Left kidney (tissue), 2 donors: Measurements from ENCODE around the gene MEI4. TPM values are rescaled to one million over a fixed set of nuclear protein-coding genes. Genes with fewer than 3 reads are reported as not detected.
"Not testable (repeated sequence)": the region's sequence is repeated elsewhere in the genome, so short reads cannot be mapped to it uniquely, and the experiment has no call there.

Experiments
- DNase-seq: peaks from one replicate; pipeline ENCODE4 v3.0.0-alpha.2; 2013
- polyA plus RNA-seq: library from polyadenylated mRNA; unstranded; fragments of 120-200 nt; gene quantifications from one replicate; pipeline ENCODE4 v1.2.1, GENCODE V29; 2013; ENCODE audit not compliant: insufficient read length

The MEI4 gene
- polyA plus RNA-seq, 1 donor, result 2.1 TPM

DNA sequence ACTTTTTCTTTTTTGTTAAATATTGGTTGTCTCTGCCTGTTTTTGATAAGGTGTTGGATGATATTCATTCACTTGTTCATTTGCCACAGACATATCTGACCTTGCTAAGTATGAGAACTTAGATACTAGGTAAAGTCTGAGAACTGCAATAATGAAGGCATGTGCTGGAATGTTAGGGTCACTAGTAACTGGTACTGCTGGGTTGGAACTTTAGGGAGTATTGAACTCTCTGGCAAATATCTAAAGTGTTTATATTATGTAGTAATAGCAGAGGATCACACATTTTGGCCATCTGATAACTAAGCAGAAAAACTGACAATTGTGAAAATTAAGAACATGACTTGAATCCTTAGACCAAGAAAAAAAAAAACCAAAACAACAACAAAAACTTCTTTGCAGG is 162.7 kb downstream of the MEI4 start:
- no peak for DNase-seq

DNA sequence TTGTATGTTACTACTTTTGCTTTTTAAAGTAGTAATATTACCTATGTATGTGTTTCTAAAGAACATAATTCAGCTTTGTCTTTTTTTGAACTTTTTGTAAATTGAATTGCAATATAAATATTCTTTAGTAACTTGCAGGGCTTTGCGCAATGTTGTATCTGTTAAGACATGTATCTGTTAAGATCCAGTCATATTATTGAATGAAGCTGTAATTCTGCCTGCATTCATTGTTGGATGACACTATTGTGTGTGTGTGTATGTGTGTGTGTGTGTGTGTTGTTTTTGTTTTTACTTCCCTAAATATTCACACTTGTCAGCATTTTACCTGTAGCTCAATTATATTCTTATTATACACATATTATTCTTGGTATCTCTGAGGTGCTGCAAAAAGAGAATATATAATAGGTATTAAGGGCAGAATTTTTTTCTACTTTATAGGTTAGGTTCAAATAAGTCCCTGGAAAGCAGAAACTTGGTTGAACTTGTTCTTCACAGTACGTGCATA is 164.0 kb downstream of the MEI4 start:
- DNase-seq, result no peak

DNA sequence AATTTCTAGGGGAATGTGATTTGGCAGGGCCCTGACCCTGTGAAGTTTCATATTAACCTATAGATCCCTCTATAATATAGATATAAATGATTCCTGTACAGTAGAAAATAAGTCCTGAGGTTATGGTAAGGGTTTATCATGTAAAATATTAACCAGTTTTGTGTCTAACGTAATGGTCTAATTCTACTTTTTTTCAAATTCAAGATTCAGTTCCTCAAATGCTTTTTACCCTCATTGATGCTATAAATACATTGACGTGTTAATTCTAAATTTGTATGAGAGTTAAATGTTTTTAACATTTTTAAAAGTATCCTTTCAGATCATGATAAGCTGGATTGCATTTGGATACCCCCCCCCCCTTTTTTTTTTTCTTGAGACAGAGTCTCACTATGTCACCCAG is 169.4 kb downstream of the MEI4 start:
- no peak for DNase-seq

DNA sequence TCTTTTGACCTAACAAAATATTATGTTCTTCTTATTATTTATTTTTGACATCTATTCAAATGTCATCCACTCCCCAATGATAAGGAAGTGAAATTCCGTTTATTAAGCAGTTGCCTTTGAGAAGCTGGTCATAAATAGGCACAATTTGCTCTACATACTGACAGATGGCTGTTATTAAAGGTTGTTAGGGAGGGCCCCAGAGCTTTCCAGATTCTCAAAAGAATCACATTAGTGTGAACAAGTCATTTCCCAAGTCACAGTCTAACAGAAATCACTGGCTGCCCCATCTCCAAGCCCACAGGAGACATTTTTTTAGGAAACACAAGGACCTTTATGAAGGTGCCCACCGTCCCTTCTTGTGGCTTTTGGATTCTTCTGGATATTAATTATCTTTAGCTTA is 172.4 kb downstream of the MEI4 start:
- no peak for DNase-seq

DNA sequence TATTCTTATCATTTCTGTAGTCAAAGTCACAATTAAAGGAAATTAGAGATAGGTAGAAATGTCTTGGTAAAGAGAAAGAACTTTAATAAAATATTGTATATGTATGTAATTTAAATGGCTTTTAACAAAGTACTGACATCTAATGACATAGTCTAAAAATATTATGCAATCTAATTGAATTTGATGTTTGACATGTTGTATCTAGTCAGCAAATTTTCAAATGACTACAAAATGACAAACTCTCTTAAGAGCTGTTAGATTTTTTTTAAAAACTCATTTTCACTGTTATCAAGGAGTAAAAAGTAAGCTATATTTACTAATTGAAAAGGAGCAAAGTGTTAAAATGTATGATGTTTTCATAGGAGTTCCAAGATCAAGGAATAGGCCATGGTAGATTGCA is 176.9 kb downstream of the MEI4 start:
- no peak for DNase-seq

DNA sequence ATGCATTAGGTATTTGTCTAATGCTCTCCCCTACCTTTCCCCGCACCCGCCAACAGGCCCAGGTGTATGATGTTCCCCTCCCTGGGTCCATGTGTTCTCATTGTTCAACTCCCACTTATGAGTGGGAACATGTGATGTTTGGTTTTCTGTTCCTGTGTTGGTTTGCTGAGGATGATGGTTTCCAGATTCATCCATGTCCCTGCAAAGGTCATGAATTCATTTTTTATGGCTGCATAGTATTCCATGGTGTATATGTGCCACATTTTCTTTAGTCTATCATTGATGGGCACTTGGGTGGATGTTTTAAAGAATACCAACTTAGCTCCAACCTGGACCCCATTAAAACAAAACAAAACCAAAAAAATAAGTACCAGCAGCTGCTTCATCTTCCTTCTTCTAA is 180.9 kb downstream of the MEI4 start:
- DNase-seq, result not testable (repeated sequence)

DNA sequence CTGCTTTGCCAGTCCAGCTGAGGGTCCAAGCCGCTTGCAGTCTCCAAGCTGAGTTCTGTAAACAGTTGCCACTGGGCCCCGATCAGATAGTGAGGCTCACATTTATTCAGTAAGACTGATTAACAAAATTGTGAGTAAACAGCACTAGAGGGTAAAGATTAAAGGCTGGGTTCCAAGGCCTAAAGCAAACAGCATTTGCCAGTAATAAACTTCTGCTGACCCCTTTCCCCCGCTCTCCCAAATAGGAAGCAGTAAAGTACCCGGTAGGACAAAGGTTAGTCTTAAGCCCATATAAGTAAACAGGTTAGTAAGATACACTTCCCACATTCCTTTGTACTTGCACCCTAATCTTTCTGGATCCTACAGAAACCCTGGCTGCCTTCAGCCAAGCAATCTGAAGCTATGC is 181.8 kb downstream of the MEI4 start:
- no peak for DNase-seq

DNA sequence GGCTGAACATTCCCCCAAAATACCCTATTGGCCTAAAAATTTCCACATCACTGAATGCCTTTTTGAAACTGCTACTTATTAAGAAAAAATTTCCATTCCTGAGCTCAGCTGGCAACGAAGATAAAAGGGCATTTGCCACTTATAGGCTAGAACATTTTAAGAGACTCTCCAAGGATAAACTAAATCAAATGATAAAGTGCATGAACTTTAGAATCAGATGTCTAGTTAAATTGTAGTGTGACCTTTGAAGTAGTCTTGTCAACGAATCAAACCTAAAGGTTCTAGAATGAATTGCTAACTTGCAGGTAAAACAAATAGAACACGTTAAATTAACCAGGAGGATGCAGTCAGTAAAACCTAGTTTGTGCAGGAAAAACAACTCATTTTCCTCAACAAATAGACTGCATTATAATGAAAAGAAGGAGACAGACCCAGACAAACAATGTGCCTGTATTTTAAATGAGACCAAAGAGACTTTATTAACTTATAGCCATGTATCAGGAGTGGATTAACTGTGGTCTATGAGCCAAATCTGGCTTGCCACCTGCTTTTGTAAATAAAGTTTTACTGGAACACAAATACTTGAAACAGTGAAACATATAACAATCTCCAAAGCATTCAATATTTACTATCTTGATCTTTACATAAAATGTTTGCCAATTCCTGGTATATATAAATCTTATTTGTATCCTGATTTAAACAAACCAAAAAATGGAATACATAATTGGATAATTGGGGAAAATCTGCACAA is 184.4 kb downstream of the MEI4 start:
- no peak for DNase-seq

DNA sequence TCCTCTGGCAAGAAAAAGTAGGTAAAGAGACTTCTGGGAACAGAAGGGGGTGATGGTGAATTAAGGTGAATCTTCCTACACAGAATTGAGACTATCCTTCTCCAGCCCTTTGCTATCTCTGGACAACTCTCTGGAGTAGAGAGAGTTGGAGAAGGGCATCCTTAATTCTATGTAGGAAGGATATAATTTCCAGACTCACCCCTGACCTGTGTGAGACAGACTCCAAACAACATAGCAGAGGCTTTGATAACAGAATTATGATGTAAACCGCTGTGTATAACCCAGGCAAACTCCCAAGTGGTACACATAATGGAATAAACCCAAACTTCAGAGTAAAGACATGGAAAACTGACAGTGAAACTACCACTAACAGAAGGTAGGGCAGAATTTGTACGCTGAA is 186.5 kb downstream of the MEI4 start:
- no peak for DNase-seq

DNA sequence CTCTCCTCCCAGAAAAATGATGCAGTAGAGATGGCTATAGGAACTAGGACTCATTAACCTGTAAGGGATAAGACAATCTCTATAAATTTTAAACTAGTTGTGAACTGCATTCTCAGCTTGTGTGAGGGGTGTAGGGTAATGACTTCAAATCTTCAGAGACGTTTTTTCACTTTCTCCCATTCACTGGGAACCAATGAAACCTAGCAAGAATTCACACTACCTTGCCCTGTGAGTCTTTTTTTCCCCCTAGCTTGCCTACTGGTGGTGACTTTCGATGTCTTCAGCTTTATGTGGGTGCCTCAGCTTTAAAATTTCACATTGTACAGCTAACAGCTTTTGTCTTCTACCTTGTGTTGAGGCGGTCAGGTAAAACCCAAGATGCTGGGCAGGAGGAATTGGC is 192.0 kb downstream of the MEI4 start:
- DNase-seq, result no peak

DNA sequence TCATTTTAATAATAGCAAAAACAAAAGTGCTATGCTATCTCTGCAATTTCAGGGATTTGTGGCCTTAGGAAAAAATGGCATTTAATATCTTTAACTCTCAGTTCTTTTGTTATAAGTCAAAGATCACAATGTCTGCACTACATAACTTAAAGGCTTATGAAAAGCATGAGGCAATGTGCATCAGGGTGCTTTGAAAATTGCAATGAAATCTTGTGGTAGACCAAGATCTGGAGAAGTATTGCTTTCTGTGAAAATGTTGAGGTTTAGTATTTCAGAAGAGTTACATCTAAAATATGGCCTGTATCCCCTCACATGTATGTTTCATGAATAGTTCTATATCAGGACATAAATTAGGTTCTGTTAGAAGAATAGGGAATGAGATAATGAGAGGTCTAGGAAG is 200.6 kb downstream of the MEI4 start:
- DNase-seq, result no peak

DNA sequence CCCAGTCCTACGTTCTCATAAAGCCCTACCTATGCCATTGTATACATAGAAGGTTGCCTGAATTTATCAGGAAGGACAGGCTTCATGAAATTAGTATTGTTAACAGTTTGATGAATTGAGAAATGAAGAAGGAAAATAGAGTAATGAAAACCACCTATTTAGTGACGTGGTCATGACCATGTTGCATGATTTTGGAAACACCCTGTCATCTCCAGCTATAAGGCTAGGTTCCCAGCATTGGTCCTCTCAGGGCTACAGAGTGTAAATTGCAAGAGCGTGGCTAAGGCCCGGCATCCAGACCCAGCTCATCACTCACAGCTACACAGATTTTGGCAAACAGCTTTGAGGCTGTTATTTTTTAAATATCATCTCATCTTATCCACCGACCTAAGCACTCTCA is 203.6 kb downstream of the MEI4 start:
- no peak for DNase-seq

DNA sequence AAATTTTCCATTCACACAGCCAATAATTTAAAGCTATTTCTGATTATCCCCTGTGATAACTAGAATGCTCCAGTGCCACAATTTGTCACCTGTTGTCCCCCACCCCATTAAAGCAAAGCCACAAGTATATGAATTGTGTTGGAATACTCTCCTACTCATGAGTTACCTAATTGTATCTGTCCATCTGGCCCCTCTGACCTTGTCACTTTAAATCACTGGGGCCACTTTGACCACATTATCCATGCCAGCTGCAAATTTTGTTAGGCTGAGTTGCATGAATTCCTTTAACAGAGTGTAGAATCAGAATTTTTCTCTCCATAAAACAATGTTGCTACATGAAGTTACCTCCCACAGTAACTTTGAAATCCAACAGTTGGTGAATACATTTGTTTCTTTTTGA is 204.6 kb downstream of the MEI4 start:
- no peak for DNase-seq

DNA sequence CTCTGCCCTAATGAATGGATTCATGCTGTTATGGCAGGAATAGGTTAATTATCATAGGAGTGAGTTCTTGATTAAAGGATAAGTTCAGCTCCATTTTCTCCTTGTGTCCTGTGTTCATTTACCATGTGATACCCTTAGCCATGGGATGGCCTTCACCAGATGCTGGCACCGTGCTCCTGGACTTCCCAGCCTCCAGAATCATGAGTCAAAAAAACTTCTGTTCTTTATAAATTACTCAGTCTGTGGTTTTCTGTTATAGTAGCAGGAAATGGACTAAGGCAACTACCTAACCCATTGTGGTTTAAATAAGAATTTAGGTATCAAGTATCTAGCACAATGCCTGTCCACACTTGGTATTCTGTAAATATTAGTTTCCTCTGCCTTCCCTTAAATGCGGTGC is 223.5 kb downstream of the MEI4 start:
- DNase-seq, result no peak

DNA sequence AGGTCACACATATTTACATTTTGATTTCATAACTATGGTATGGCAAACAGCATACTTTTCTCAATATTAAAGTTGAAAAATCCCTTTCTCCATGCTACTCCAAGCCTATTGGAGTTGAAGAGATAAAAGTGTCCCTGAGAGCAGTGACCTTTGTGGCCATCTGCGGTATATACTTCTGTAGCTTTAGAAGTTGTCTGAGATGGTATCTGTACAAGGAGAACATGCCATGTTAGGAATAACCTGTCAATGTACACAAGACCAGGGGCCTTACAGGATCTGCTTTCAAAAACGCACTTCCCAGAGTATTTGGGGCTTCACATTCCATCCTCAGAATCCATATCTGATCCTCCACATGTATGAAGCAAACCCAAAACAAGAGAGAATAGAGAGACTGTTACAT is 226.7 kb downstream of the MEI4 start:
- DNase-seq, result no peak

DNA sequence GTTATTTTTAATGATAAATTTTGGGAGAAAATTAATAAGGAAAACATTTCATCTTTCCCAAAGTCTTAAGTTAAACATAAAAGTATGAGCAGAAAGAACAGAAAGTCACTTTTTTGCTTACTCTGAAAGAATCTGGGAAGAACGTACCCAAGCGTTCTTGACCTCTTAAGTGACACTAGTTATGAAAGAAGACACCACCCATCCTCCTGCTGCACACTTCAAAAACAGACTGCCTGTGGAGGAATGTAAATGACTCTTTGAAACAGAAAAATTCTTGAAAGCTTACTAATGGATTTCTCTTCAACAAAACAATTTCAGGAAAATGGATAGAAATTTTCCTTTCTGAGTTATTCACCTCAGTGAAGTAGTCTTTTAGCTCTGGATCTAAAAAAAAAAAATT is 227.7 kb downstream of the MEI4 start:
- no peak for DNase-seq

DNA sequence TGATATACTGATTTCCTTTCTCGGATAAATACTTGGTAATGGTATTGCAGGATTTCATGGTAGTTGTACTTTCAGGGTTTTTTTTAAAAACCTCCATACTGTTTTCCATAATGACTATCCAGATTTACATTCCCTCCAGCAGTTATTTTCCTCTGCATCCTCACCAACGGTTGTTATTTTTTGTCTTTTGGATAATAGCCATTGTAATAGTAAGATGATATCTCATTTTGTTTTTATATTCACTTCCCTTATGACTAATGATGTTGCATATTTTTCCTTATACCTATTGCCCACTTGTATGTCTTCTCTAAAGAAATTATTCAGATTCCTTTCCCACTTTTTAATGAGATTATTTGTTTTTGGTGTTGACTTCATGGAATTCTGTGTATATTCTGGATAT is 231.0 kb downstream of the MEI4 start:
- no peak for DNase-seq

DNA sequence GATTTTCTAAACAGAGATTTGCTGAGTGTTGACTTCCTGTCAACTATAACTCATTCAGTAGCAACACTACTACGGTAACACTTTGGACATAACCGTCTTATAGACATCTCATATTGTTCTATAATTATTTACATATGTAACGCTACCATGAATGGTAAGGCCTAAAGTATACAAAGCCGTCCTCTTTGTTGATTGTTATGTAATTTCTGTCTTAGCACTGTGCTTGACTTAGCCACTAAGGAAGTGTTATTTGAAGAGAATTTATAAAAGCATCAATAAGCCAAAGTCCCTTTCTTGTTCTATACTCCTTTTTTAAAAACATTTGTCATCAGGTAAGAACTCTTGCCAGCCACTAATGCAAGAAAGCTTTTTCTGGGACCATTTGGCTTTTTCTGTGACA is 240.6 kb downstream of the MEI4 start:
- DNase-seq, result no peak

DNA sequence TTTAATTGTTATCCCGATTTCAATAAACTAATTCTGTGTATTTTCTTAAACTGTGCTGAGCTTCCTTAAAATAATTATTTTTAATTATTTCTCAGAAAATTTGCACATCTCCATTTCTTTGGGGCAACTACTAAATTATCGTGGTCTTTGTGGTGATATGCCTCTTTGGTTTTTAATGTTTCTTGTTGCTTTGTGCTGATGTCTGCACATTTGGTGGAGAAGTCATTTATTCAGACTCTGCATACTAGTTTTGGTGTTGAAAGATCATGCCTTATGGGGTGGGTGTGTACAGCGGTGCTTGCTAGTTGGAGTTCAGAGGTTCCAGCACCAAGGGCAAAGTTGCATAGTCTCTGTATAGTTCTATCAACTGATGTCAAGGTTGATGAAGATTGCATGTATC is 253.2 kb downstream of the MEI4 start:
- DNase-seq, result no peak

DNA sequence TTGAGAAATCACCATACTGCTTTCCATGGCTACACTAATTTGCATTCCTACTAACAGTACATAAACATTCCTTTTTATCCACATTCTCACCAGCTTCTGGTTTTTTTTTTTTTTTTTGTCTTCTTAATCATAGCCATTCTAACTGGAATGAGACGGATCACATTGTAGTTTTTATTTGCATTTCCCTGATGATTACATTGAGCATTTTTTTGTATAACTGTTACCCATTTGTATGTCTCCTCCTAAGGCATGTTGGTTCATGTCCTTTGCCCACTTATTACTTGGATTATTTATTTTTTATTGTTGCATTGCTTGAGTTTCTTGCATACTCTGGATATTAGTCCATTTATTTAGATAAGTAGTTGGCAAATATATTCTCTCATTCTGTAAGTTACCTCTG is 258.0 kb downstream of the MEI4 start:
- DNase-seq, result no peak

DNA sequence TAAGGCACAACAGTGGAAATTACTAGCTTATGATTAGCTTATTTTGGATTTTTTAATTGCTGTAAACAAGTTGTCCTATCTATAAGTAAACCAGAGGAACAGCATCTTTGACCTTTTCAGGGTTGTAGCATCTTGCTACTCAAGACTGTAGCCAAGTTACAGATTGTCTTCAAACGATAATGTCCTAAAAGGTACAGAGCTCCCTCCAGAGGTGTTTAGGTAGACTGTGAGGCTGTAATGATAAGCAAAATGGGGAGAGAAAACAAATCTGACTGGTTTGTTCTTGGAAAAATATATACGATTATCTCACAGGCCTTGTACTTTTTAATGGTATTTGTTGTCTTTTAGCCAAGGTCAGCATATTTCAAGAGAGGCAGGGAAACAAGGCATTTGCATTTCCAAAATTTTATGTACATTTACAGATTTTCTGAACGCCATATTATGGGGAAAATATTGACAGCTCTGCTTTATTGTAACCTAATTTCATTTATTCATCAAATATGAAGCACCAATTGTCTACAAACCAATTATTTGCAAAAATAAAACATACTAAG is 273.4 kb downstream of the MEI4 start:
- no peak for DNase-seq

DNA sequence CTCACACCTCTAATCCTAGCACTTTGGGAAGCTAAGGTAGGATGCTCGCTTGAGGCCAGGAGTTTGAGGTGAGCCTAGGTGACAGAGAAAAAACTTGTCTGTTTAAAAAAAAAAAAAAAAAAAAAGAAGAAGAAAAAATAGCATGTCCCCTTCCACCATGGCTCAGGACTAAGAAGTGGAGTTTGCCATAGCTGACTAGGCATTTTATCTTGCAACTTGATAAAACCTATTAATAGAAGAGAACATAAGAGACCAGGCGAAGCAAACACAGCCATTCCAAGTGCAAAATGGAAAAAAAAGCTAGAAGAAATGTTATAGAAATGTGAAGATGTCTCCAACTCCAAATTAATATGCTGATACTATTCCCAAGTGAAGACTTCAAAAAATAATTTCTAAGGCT is 277.5 kb downstream of the MEI4 start:
- no peak for DNase-seq

DNA sequence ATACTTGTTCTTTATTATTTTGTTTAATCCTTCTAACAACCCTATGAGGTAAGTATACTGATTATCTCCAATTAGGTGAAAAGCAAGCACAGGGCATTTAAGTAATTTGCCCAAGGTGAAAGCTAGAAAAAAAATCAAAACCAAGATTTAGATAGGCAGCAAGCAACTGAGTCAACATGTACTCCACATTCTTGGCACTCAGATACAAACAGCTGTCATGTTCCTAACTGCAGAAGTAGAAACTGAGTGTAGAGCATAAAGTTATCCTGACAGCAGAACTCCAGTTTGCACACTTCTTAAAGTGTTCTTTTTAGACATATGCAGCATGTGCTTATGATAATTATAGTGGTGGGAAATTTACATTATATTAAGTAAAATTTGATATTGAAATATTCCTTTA is 278.1 kb downstream of the MEI4 start:
- DNase-seq, result no peak

DNA sequence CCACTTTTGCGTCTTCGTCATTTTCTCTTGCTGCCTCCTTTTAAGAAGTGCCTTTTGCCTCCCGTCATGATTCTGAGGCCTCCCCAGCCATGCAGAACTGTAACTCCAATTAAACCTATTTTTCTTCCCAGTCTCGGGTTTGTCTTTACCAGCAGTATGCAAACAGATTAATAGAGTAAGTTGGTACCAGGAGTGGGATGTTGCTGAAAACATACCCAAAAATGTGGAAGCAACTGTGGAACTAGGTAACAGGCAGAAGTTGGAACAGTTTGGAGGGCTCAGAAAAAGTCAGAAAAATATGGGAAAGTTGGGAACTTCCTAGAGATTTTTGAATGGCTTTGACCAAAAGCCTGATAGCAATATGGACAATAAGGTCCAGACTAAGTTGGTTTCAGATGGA is 309.2 kb downstream of the MEI4 start:
- DNase-seq, result no peak
